ENCODE results near the gene TEX36. TPM values are rescaled to one million over a fixed set of nuclear protein-coding genes. Genes with fewer than 3 reads are reported as not detected.

Gene TEX36, protein sequence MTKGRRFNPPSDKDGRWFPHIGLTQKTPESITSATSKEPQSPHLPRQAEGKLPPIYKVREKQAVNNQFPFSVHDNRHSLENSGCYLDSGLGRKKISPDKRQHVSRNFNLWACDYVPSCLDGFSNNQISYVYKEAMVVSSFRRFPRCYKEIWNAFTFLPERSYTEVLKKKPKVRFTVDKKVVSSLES
- total RNA-seq (not detected in 2 replicates), polyA plus RNA-seq (0.32 TPM in 1 of 2 replicates, not detected in the other), polyA minus RNA-seq (ENCODE audit: low replicate concordance) (not detected in 2 replicates)
- not detected in 2 replicates for polyA plus RNA-seq (2012)

DNA sequence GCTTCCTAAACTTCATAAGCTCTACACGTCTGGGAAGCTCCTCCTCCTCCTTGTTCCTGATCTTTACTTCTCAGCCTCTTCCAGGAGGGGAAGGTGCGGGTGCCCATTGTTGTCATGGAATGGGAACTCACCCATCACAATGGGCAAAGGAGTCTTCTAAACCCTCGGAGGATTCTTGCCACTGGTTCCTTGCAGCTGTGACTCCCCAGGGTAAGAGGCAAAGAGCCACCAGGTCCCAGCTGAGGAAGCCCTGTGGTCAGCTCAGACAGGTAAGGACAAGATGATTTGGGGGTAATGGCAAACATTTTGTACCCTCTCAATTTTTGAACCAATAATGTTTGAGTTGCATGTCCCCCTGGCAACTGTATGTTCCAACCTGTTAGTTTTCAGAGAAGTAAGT, at the start of gene TEX36:
TSS of gene TEX36 (minus strand) at position 101 of the 400 bp plus-strand sequence. CDS start 174 bp downstream, outside the sequence.
- Histone ChIP-seq H3K4me3 (replicated peaks in 1 of 4; ENCODE audit: control extremely low read depth in 1 of 4, insufficient read depth in 1 of 4, low read depth in 3 of 4, low read length in 4 of 4) (no peak within 1 kb of the TSS), H3K27me3 (ENCODE audit: control insufficient read depth, insufficient read depth, low read length) (no peaks in the 10 kb centered on the region), H3K27ac (ENCODE audit: insufficient read depth, low read length) (no peak within 1 kb of the TSS), H3K9me3 (ENCODE audit: control insufficient read depth, insufficient read depth, low read depth, low read length) (no peaks in the 10 kb centered on the region), H4K20me1 (ENCODE audit: control insufficient read depth, extremely low read depth, insufficient read depth, low read length) (no peaks in the 10 kb centered on the region), H3K4me2 (ENCODE audit: extremely low read depth, insufficient read depth, low read length) (no peak within 1 kb of the TSS), H3K36me3 (ENCODE audit: control insufficient read depth, insufficient read depth, low read length) (no peaks in the 10 kb centered on the region), H3K4me1 (ENCODE audit: control insufficient read depth, extremely low read depth, insufficient read depth, low read length) (no peaks in the 10 kb centered on the region), H3K9ac (ENCODE audit: insufficient read depth, low read length) (no peak within 1 kb of the TSS), H3K79me2 (ENCODE audit: control insufficient read depth, insufficient read depth, low read length) (no peaks in the 10 kb centered on the region), H2AFZ (ENCODE audit: low read length) (no peak within 1 kb of the TSS)
- TF ChIP-seq, protein P1, sequence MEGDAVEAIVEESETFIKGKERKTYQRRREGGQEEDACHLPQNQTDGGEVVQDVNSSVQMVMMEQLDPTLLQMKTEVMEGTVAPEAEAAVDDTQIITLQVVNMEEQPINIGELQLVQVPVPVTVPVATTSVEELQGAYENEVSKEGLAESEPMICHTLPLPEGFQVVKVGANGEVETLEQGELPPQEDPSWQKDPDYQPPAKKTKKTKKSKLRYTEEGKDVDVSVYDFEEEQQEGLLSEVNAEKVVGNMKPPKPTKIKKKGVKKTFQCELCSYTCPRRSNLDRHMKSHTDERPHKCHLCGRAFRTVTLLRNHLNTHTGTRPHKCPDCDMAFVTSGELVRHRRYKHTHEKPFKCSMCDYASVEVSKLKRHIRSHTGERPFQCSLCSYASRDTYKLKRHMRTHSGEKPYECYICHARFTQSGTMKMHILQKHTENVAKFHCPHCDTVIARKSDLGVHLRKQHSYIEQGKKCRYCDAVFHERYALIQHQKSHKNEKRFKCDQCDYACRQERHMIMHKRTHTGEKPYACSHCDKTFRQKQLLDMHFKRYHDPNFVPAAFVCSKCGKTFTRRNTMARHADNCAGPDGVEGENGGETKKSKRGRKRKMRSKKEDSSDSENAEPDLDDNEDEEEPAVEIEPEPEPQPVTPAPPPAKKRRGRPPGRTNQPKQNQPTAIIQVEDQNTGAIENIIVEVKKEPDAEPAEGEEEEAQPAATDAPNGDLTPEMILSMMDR (conservative IDR thresholded peaks at IDR 0.05 in 1 of 2, IDR thresholded peaks at IDR 0.05 in 1 of 2; ENCODE audit: low read depth in 1 of 2, low read length in 2 of 2), result no peak
- TF ChIP-seq EZH2 (IDR thresholded peaks at IDR 0.05; ENCODE audit: low read length, missing control alignments), result no peak
- no peak for DNase-seq (ENCODE audit: low read depth in 2 of 2)

DNA sequence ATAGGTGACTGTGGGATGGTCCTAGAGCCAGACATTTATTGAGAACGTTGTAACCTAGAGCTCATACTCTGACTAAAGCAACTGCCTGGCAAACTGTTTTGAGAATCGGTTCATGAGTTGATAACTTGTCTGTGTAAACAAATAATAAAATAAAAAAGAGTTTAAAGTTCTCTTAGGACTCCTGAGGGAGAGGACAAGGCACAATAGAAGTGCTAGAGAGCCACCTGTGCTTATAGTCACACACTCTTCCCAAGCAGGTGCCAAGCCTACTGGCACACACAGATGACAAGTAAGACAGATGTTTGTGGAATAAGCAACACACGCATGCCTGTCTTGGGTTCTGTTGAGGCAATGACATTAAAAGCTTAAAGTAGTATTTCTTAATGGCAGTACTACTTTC, 44.5 kb upstream of the TEX36 start:
- Histone ChIP-seq H2AFZ (ENCODE audit: low read length) (no peak overlapping the region), H3K27me3 (ENCODE audit: control insufficient read depth, insufficient read depth, low read length) (no peaks in the 10 kb centered on the region), H3K9me3 (ENCODE audit: control insufficient read depth, insufficient read depth, low read depth, low read length) (no peaks in the 10 kb centered on the region), H3K4me1 (ENCODE audit: control insufficient read depth, extremely low read depth, insufficient read depth, low read length) (no peaks in the 10 kb centered on the region), H3K36me3 (ENCODE audit: control insufficient read depth, insufficient read depth, low read length) (peaks cover 23% of the 10 kb centered on the region), H3K4me2 (ENCODE audit: extremely low read depth, insufficient read depth, low read length) (no peak overlapping the region), H3K4me3 (replicated peaks in 1 of 4; ENCODE audit: control extremely low read depth in 1 of 4, insufficient read depth in 1 of 4, low read depth in 3 of 4, low read length in 4 of 4) (no peak overlapping the region), H4K20me1 (ENCODE audit: control insufficient read depth, extremely low read depth, insufficient read depth, low read length) (no peaks in the 10 kb centered on the region), H3K9ac (ENCODE audit: insufficient read depth, low read length) (no peak overlapping the region), H3K27ac (ENCODE audit: insufficient read depth, low read length) (no peak overlapping the region), H3K79me2 (ENCODE audit: control insufficient read depth, insufficient read depth, low read length) (no peaks in the 10 kb centered on the region)
- DNase-seq (ENCODE audit: low read depth in 2 of 2), result no peak
- no peak for TF ChIP-seq EZH2 (IDR thresholded peaks at IDR 0.05; ENCODE audit: low read length, missing control alignments)
- TF ChIP-seq, protein P1 (conservative IDR thresholded peaks at IDR 0.05 in 1 of 2, IDR thresholded peaks at IDR 0.05 in 1 of 2; ENCODE audit: low read depth in 1 of 2, low read length in 2 of 2), result no peak

DNA sequence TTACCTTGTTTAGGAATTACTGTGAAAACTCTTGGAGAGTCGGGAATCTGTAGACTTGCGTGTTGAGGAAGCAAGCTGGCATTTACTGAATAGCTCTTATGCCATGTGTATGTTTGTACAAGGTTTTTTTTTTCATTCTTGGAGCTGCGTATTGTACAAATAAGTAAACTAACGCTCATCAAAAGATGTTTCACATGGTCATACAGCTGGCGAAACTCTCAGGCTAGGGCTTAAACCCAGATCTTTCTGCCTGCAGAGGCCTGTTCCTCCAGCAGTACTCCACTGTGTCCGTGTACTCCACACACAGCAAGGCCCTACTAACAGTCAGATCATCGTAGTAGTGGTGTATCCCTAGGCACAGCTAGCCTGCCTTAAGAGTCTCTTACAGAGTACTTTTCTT, 44.0 kb upstream of the TEX36 start:
- no peak overlapping the region for H3K27ac ChIP-seq (ENCODE audit: insufficient read depth, low read length)
- no peak for DNase-seq (ENCODE audit: low read depth in 2 of 2)
- H3K4me3 ChIP-seq (replicated peaks in 1 of 4; ENCODE audit: control extremely low read depth in 1 of 4, insufficient read depth in 1 of 4, low read depth in 3 of 4, low read length in 4 of 4), result no peak overlapping the region
- no peaks in the 10 kb centered on the region for H4K20me1 ChIP-seq (ENCODE audit: control insufficient read depth, extremely low read depth, insufficient read depth, low read length)
- H3K36me3 ChIP-seq (ENCODE audit: control insufficient read depth, insufficient read depth, low read length), result peaks cover 23% of the 10 kb centered on the region
- H3K9me3 ChIP-seq (ENCODE audit: control insufficient read depth, insufficient read depth, low read depth, low read length), result no peaks in the 10 kb centered on the region
- TF ChIP-seq, protein P1 (conservative IDR thresholded peaks at IDR 0.05 in 1 of 2, IDR thresholded peaks at IDR 0.05 in 1 of 2; ENCODE audit: low read depth in 1 of 2, low read length in 2 of 2), result no peak
- TF ChIP-seq EZH2 (IDR thresholded peaks at IDR 0.05; ENCODE audit: low read length, missing control alignments), result no peak
- H3K4me1 ChIP-seq (ENCODE audit: control insufficient read depth, extremely low read depth, insufficient read depth, low read length), result no peaks in the 10 kb centered on the region
- no peaks in the 10 kb centered on the region for H3K27me3 ChIP-seq (ENCODE audit: control insufficient read depth, insufficient read depth, low read length)
- no peak overlapping the region for H3K9ac ChIP-seq (ENCODE audit: insufficient read depth, low read length)
- H3K4me2 ChIP-seq (ENCODE audit: extremely low read depth, insufficient read depth, low read length), result no peak overlapping the region
- peaks cover 2% of the 10 kb centered on the region for H3K79me2 ChIP-seq (ENCODE audit: control insufficient read depth, insufficient read depth, low read length)
- H2AFZ ChIP-seq (ENCODE audit: low read length), result no peak overlapping the region
